ENCODE data around the gene CENPT. TPM values are rescaled to one million over a fixed set of nuclear protein-coding genes. Genes with fewer than 3 reads are reported as not detected.

Gene CENPT
- total RNA-seq, 1 donor from 2014 or later = 83.5 TPM

GRCh38 chr16:67845291-67846062, 2.0 kb downstream of the CENPT start:
- Mint-ChIP-seq H3K36me3 (ENCODE audit: low read depth) (no peaks in the 10 kb centered on the region), H3K4me1 (peaks cover 54% of the 10 kb centered on the region), H3K27ac (ENCODE audit: unreplicated experiment) (peak overlapping the region; percentile 94), H3K4me3 (peak overlapping the region; percentile 88), H3K9me3 (no peaks in the 10 kb centered on the region), H3K27me3 (ENCODE audit: low read depth) (no peaks in the 10 kb centered on the region)
- DNase-seq (ENCODE audit: low read depth, low spot score) = no peak
- TF ChIP-seq CTCF (conservative IDR thresholded peaks at IDR 0.05) = no peak

- H3K27me3 Mint-ChIP-seq (ENCODE audit: low read depth) = no peaks in the 10 kb centered on the region
- H3K9me3 Mint-ChIP-seq = no peaks in the 10 kb centered on the region
- no peak for TF ChIP-seq CTCF (conservative IDR thresholded peaks at IDR 0.05)
- DNase-seq (ENCODE audit: low read depth, low spot score) = no peak
- H3K4me1 Mint-ChIP-seq = peaks cover 54% of the 10 kb centered on the region
- H3K36me3 Mint-ChIP-seq (ENCODE audit: low read depth) = no peaks in the 10 kb centered on the region
- peak overlapping the region; percentile 29 for H3K27ac Mint-ChIP-seq (ENCODE audit: unreplicated experiment)
- peak overlapping the region; percentile 88 for H3K4me3 Mint-ChIP-seq
Observed at GRCh38 chr16:67844497-67844896, 3.0 kb downstream of the CENPT start.

GRCh38 chr16:67843343-67843765, 4.1 kb downstream of the CENPT start:
- H3K9me3 Mint-ChIP-seq = no peaks in the 10 kb centered on the region
- no peaks in the 10 kb centered on the region for H3K36me3 Mint-ChIP-seq (ENCODE audit: low read depth)
- peak; percentile 15 for TF ChIP-seq CTCF (conservative IDR thresholded peaks at IDR 0.05)
- no peaks in the 10 kb centered on the region for H3K27me3 Mint-ChIP-seq (ENCODE audit: low read depth)
- H3K4me3 Mint-ChIP-seq = peak overlapping the region; percentile 88
- H3K4me1 Mint-ChIP-seq = peaks cover 50% of the 10 kb centered on the region
- DNase-seq (ENCODE audit: low read depth, low spot score) = peak; percentile 12
- peak overlapping the region; percentile 89 for H3K27ac Mint-ChIP-seq (ENCODE audit: unreplicated experiment)

GRCh38 chr16:67842509-67843342, 4.8 kb downstream of the CENPT start:
- DNase-seq (ENCODE audit: low read depth, low spot score) = peak; percentile 49
- Mint-ChIP-seq H3K4me1 (peaks cover 45% of the 10 kb centered on the region), H3K36me3 (ENCODE audit: low read depth) (no peaks in the 10 kb centered on the region), H3K4me3 (peak overlapping the region; percentile 88), H3K27me3 (ENCODE audit: low read depth) (no peaks in the 10 kb centered on the region), H3K9me3 (no peaks in the 10 kb centered on the region), H3K27ac (ENCODE audit: unreplicated experiment) (peak overlapping the region; percentile 89)
- TF ChIP-seq CTCF (conservative IDR thresholded peaks at IDR 0.05) = peak; percentile 50

- no peaks in the 10 kb centered on the region for H3K9me3 Mint-ChIP-seq
- peaks cover 42% of the 10 kb centered on the region for H3K4me1 Mint-ChIP-seq
- peak; percentile 98 for DNase-seq (ENCODE audit: low read depth, low spot score)
- peak; percentile 76 for TF ChIP-seq CTCF (conservative IDR thresholded peaks at IDR 0.05)
- H3K4me3 Mint-ChIP-seq = peak within 1 kb of the TSS; percentile 97
- H3K27me3 Mint-ChIP-seq (ENCODE audit: low read depth) = no peaks in the 10 kb centered on the region
- peak within 1 kb of the TSS; percentile 98 for H3K27ac Mint-ChIP-seq (ENCODE audit: unreplicated experiment)
- H3K36me3 Mint-ChIP-seq (ENCODE audit: low read depth) = no peaks in the 10 kb centered on the region
Observed at GRCh38 chr16:67841816-67842508, 5.5 kb downstream of the CENPT start, which contains the start of gene THAP11. TSS of gene THAP11 (plus strand) at chr16:67842320. CDS start at chr16:67842555, 235 bp downstream.

Measured in neural crest cell (in vitro differentiated cells).